ENCODE data around the gene FER. TPM values are rescaled to one million over a fixed set of nuclear protein-coding genes. Genes with fewer than 3 reads are reported as not detected.
A peak's percentile ranks its signal among the peaks of the same experiment; 100 is the strongest.

The FER gene
- total RNA-seq, 1 donor from 2014 or later, result 13.4 TPM

GRCh38 chr5:109215040-109215439, 467.3 kb downstream of the FER start:
- Histone ChIP-seq H3K27me3 (ENCODE audit: low read depth) (no peaks in the 10 kb centered on the region), H3K4me1 (no peaks in the 10 kb centered on the region), H3K4me3 (no peak overlapping the region), H3K36me3 (no peaks in the 10 kb centered on the region), H3K27ac (replicated peaks) (no peak overlapping the region), H3K9me3 (replicated peaks) (peaks cover 33% of the 10 kb centered on the region)
- intact Hi-C loops (cut with micrococcal nuclease), result no loop called here
- TF ChIP-seq, protein P1, sequence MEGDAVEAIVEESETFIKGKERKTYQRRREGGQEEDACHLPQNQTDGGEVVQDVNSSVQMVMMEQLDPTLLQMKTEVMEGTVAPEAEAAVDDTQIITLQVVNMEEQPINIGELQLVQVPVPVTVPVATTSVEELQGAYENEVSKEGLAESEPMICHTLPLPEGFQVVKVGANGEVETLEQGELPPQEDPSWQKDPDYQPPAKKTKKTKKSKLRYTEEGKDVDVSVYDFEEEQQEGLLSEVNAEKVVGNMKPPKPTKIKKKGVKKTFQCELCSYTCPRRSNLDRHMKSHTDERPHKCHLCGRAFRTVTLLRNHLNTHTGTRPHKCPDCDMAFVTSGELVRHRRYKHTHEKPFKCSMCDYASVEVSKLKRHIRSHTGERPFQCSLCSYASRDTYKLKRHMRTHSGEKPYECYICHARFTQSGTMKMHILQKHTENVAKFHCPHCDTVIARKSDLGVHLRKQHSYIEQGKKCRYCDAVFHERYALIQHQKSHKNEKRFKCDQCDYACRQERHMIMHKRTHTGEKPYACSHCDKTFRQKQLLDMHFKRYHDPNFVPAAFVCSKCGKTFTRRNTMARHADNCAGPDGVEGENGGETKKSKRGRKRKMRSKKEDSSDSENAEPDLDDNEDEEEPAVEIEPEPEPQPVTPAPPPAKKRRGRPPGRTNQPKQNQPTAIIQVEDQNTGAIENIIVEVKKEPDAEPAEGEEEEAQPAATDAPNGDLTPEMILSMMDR (IDR thresholded peaks at IDR 0.05; ENCODE audit: borderline replicate concordance), result no peak
- no peak for DNase-seq

DNA sequence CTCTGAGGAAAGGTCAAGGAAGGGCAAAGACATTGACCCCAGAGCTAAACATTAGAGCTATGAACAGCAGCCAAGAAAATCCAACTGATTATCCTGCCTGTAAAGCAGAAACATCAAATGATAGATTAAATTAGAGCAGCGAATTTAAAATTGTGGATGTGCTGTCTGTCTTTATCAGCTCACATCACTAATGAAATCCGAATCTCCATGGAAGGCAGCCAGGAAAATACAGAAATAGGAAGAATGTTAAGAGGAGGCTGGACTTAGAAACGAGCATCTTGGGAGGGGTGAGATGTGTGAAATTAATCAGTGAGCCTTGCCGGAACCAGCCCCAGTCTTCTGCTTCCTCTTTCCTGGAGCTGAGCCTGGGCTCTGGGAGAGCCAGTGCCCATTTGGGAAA, 471.1 kb downstream of the FER start:
- DNase-seq, result no peak

DNA sequence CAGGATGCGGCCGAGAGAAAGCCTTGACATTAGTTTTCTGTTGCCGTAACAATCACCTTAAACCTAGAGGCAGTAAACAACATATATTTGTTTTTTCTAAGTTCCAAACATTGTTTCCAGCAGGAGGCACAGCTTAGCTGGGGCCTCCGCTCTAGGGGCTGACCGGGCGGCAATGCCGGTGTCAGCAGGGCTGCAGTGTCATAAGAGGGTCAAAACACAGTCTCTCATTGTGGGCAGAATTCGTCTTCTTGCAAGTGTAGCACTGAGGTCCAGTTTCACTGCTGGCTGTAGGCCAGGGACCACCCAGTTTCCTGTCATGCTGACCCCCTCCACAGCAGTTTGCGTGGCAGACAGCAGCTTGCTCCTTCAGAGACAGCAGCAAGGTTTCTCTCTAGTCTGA, 475.8 kb downstream of the FER start:
- no peaks in the 10 kb centered on the region for H3K4me1 ChIP-seq
- H3K36me3 ChIP-seq, result no peaks in the 10 kb centered on the region
- intact Hi-C loops (cut with micrococcal nuclease), result no loop called here
- H3K27me3 ChIP-seq (ENCODE audit: low read depth), result no peaks in the 10 kb centered on the region
- no peak overlapping the region for H3K4me3 ChIP-seq
- TF ChIP-seq, protein P1 (IDR thresholded peaks at IDR 0.05; ENCODE audit: borderline replicate concordance), result no peak
- no peaks in the 10 kb centered on the region for H3K9me3 ChIP-seq (replicated peaks)
- no peak overlapping the region for H3K27ac ChIP-seq (replicated peaks)
- DNase-seq, result no peak

More for the DNA sequence above, 471.1 kb downstream of the FER start:
- Histone ChIP-seq H3K4me3 (no peak overlapping the region), H3K36me3 (no peaks in the 10 kb centered on the region), H3K27ac (replicated peaks) (no peak overlapping the region), H3K4me1 (no peaks in the 10 kb centered on the region), H3K9me3 (replicated peaks) (peaks cover 9% of the 10 kb centered on the region), H3K27me3 (ENCODE audit: low read depth) (no peaks in the 10 kb centered on the region)
- intact Hi-C loops (cut with micrococcal nuclease), result no loop called here
- TF ChIP-seq, protein P1 (IDR thresholded peaks at IDR 0.05; ENCODE audit: borderline replicate concordance), result no peak

- no peaks in the 10 kb centered on the region for H3K27me3 ChIP-seq (ENCODE audit: low read depth)
- TF ChIP-seq, protein P1 (IDR thresholded peaks at IDR 0.05; ENCODE audit: borderline replicate concordance), result no peak
- no peak overlapping the region for H3K27ac ChIP-seq (replicated peaks)
- H3K36me3 ChIP-seq, result no peaks in the 10 kb centered on the region
- no peak for DNase-seq
- H3K9me3 ChIP-seq (replicated peaks), result no peaks in the 10 kb centered on the region
- H3K4me3 ChIP-seq, result no peak overlapping the region
- intact Hi-C loops (cut with micrococcal nuclease), result no loop called here
- no peaks in the 10 kb centered on the region for H3K4me1 ChIP-seq
Observed at GRCh38 chr5:109224276-109224882, 476.7 kb downstream of the FER start.

GRCh38 chr5:109225716-109226625, 478.3 kb downstream of the FER start:
- no peak overlapping the region for H3K27ac ChIP-seq (replicated peaks)
- intact Hi-C loops (cut with micrococcal nuclease), result no loop called here
- DNase-seq, result peak; percentile 27

More at GRCh38 chr5:109225716-109226625, 478.3 kb downstream of the FER start:
- TF ChIP-seq, protein P1 (IDR thresholded peaks at IDR 0.05; ENCODE audit: borderline replicate concordance), result no peak
- Histone ChIP-seq H3K36me3 (no peaks in the 10 kb centered on the region), H3K9me3 (replicated peaks) (no peaks in the 10 kb centered on the region), H3K27me3 (ENCODE audit: low read depth) (no peaks in the 10 kb centered on the region), H3K4me3 (no peak overlapping the region), H3K4me1 (no peaks in the 10 kb centered on the region)

Data from left ventricle myocardium inferior (tissue), 1 donor.